ENCODE data around the gene PTPRB.

Gene PTPRB

DNA sequence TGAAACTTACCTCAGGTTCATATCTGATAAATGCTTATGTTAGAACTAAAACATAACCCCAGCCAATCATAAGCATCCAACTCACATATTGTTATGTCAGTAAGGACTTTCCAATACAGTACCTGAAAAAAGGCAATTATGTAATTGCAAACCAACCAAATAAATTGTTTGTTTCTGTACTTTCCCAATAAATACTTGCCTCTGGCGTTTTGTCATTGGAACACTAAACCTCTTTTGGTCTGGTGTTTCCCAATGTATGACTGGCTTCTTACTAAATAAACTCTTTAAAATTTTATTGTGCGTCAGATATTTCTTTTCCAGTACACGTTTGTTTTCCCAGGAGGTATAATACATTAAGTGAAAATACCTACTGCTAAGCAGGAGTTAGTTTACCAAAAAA is 6.7 kb upstream of the PTPRB start:
- no peak for DNase-seq (ENCODE audit: low spot score)

- no peak for DNase-seq (ENCODE audit: low spot score)
Observed at GRCh38 chr12:70641691-70642090, 4.5 kb upstream of the PTPRB start.

- DNase-seq (ENCODE audit: low spot score), result no peak
Observed at GRCh38 chr12:70640901-70641300, 3.7 kb upstream of the PTPRB start.

- no peak for DNase-seq (ENCODE audit: low spot score)
Observed at GRCh38 chr12:70639535-70639934, 2.3 kb upstream of the PTPRB start.

DNA sequence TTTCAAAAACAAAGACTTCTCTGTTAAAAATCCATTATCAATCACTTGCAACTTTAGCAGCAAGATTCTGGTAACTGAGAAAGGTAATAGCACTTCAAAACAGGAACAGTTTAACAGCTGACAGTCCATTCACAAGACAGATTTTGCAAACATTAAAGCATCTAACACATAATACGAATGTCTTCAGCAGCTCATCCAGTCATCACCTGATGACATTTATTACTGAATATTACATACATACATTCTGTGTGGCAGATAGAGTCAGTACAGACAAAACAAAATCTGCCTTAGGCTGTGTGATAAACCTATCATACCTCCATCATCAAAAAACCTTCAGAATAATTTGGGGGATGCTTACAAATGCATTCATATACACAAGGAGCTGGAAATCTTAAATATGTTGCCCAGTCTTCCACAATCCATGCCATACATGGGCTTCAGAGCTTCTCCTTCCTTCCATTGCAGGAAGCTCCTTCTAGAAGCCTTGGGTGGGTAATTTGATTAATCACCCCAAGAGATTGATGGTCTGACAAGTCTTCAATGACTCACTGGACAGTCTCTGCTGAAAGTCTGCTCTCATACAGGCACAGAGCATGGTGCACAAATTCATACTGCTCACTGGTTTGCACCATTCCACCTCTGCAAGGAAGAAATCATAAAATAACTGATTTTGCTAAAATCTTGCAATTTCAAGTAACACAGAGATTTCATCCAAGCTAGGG is 1.6 kb upstream of the PTPRB start:
- DNase-seq (ENCODE audit: low spot score), result no peak

DNA sequence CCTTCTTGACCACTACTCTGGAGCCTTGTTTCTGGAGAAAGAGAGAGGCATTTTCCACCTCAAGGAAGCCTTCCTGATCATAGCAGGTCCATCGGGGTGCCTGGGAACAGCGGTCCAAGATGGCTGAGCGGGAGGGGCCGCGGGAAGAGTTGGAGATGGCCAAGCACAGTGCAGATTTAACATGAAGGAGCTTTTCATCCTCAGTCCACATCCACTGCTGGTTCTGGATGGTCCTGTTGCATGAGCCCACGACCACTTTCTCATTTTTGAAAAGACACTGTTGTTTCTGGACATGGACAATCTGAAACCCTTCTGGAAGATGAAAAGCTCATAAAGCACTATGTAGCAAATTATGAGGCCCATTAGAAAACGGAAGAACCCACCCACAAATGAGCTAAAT is 1.5 kb downstream of the PTPRB start:
- no peak for DNase-seq (ENCODE audit: low spot score)

GRCh38 chr12:70628701-70629480 is 8.3 kb downstream of the PTPRB start:
- DNase-seq (ENCODE audit: low spot score), result no peak

DNA sequence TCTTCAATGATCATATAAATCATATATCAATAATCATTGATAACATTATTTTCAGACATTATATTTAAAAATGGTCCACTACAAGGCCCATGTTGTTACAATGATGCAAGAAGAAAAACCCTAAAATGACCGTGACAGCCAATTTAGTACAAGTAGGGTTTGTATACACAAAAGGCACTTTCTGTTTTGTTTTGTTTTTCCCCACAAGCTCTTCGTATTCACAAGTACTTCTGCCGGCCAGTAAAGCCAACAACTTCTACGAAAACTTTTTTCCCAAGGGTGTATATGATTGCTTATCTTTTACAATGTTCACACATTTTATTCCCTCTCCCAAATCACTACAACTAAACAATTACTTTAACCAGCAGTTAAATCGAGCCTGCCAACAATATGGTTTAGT is 9.6 kb downstream of the PTPRB start:
- no peak for DNase-seq (ENCODE audit: low spot score)

DNA sequence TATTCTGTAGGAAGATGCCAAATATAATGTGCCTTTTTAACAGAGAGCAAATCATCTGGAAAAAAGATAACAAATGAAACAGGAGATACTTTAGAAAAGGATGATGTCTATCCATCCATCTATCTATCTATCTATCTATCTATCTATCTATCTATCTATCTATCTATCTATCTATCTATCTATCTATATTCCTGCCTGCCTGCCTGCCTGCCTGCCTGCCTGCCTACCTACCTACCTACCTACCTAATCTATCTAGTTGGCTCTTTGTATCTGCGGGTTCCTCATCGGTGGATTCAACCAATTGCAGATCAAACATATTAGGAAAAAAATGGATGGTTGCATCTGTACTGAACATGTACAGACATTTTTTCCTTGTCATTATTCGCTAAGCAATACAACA is 11.0 kb downstream of the PTPRB start:
- DNase-seq (ENCODE audit: low spot score), result no peak

- no peak for DNase-seq (ENCODE audit: low spot score)
Observed at GRCh38 chr12:70619471-70620152, 17.6 kb downstream of the PTPRB start.

DNA sequence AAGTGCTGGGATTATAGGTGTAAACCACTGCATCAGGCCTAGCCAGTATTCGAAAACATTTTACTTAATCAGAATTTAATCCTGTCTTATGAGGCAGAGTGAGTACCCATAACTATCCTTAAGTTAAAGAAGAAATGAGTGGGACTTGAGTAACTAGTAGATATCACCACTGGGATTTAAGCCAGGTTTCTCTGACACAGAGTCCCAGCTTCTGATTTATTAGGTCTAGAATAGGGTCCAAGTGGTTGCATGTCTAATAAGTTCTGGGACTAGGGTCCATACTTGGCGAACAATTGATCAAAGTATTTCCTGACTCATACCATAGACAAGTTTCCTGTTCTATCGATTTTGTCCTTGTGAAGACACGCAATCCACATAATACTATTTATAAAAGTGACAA is 18.9 kb downstream of the PTPRB start:
- no peak for DNase-seq (ENCODE audit: low spot score)

DNA sequence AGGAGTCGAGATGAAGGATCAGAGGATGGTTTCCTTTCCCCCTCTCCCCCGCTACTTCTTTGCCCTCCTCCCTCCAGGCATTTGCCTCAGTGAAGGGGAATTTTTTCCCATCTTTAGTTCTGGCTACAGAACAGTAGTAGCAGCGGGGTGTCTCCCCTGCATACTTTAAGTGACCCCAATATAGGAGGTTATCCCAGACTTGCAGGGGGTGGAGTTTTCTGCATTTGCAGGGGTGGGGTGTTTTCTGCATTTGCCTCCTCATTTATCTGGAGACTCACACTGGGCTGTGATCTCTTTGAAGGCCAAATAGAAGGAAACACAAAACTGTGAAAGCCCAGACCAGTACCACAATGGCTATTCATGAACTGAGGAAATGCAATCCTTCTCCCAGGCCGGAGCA is 19.8 kb downstream of the PTPRB start:
- no peak for DNase-seq (ENCODE audit: low spot score)

DNA sequence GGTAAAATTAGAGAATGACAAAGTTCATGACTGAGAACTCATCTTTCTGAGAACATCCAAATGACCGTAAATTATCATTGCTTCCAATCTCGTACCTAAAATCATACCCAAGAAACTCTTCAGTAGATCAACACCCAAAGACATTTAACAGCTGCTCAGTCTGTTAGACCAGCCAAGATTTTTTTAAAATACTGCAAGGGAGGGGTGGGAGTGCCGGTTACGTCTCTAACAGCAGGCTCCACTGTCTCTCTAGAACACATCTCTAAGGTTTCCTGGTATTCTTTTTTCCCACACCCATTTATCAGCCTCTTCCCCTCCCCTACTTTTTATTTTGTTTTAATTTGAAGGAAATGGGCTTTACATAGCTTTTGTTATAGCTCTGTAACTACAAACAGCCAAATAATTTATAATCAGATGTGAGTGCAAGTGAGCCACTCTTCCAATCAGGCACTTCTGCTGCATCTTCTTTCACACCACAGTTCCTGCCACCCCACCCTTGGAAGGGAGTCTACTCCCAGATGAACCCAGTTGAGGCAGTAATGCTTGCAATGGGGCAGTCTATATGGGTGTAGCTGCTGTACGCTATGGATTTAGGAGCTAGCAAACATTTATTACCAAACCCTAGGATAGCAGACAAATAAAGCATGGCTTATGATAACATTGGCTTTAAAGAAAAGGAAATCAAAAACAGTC is 21.9 kb downstream of the PTPRB start:
- DNase-seq (ENCODE audit: low spot score), result no peak

DNA sequence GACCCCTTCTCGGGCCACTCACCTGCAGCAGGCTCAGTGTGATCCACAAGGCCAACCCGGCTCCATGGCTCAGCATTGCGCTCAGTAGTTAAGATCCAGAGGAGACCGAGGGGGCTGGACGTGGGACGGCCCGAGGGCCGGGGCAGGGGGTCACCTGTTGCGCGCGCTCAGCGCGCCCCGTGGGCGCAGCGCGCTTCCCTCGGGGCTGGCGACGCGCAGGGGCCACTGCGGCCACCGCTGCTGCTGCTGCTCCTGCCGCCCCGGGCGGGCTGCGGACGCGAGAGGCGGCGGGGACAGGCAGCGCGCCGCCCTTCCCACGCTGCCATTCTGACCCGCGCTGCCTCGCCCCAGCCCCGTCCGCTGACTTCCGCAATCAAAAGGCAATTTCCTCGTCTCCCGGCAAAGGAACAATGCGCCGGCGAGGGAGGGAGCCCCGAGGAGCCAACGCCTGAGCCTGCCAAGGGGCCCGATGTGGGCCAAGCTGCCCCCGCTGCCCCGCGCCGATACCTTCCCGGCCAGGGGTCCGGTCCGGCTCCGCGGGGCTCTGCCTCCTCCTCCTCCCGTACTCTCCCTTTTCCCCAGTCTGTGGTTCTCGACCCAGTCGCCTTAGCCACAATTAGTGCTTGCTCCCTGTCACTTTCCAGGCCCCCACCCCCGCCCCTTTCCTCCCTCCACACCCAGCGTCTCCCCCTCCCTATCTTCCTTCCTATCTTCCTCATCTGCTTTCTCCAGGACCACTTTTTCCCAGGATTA is 27.3 kb downstream of the PTPRB start:
- peak; percentile 82 for DNase-seq (ENCODE audit: low spot score)

- DNase-seq (ENCODE audit: low spot score), result peak; percentile 33
Observed at GRCh38 chr12:70609203-70609602, 28.0 kb downstream of the PTPRB start.

DNA sequence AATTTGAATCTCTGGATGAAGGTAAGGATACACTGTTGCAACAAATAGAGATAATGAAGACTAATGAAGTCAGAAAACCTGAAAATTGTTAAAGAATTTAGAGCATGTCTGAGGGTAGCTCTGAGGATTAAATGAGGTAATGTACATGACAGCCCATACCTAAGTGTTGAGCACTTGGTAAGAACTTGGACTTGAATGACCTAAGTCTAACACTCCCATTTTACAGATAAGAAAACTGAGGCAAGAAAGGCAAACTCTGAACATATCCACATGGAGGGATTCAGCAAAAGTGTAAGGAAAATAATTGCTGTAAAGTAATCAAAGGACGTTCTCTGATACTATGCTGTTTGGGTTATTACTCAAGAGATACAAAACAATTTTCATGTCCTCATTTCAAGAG is 29.0 kb downstream of the PTPRB start:
- no peak for DNase-seq (ENCODE audit: low spot score)

GRCh38 chr12:70607107-70607506 is 30.1 kb downstream of the PTPRB start:
- no peak for DNase-seq (ENCODE audit: low spot score)

GRCh38 chr12:70605976-70606375 is 31.3 kb downstream of the PTPRB start:
- no peak for DNase-seq (ENCODE audit: low spot score)

DNA sequence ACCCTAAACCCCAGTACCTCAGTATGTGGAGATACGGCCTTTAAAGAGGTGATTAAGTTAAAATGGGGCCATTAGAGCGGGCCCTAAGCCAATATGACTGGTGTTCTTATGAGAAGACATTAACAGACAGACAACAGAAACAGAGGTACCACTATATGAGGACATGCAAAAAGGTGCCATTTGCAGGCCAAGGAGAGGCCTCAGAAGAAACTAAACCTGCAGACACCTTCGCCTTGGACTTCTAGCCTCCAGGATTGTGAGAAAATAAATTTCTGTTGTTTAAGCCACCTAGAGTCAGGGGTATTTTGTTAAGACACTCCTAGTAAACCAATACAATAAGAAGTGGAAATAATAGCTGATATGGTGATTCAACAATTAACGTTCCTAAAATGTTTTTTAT is 32.6 kb downstream of the PTPRB start:
- no peak for DNase-seq (ENCODE audit: low spot score)

- peak; percentile 44 for DNase-seq (ENCODE audit: low spot score)
Observed at GRCh38 chr12:70603044-70603443, 34.2 kb downstream of the PTPRB start.

DNA sequence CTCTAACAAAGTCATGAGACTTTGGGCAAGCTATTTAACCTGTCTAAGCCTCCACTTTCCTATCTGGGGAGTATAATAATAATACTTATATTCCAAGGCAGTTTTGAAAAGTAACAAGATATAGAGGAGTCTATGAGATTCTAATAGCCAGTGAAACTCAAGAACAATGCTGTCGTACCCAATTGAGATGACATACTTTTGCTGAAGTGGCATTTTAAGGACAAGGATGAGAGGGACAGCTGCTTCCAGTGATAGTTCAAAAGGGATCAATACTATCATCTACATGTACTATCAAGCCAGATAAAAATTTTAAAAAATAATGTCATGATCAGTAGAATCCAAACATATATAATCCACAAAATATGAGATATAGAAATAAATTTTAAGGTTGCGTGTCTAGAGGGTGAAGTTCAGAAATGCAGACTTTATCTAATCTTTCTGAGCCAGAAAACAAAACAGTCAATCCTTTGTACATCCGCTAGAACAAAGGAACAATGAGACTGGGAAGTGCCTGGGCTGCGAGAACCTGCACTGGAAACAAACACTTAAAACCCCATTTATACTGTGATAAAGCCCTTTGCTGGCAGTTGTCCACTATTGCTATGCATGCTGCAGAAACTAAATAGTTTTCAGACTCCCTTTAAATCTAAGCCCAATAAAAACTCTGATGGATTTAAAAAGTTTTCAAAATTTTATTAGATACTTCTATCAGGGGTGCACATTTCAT is 38.6 kb downstream of the PTPRB start:
- no peak for DNase-seq (ENCODE audit: low spot score)
